Ovary (tissue), 9 donors: ENCODE measurements around the gene MCF2L. TPM values are rescaled to one million over a fixed set of nuclear protein-coding genes. Genes with fewer than 3 reads are reported as not detected.
"Not testable (repeated sequence)": the region's sequence is repeated elsewhere in the genome, so short reads cannot be mapped to it uniquely, and the experiment has no call there.

Experiments
- DNase-seq, 5 donors: peaks; one replicate each; pipeline ENCODE4 v3.0.0-alpha.2; 2019 to 2020
- H3K27ac ChIP-seq, 2 donors: fragments of 200-600 bp; one replicate each; pipeline versions ENCODE4 v1.5.1 to v1.8.0; 2019 to 2022
- H3K27me3 ChIP-seq: fragments of 200-600 bp; one replicate; pipeline ENCODE4 v1.8.0; 2022
- H3K36me3 ChIP-seq: fragments of 200-600 bp; sonication (generic); one replicate; pipeline ENCODE4 v1.5.1; 2019
- H3K4me1 ChIP-seq: one replicate; pipeline ENCODE4 v1.8.1; 2013; ENCODE audit warnings: mild to moderate bottlenecking, moderate library complexity; ENCODE audit not compliant: insufficient read depth
- H3K4me3 ChIP-seq: fragments of 200-600 bp; sonication (generic); one replicate; pipeline ENCODE4 v1.5.1; 2017
- H3K9me3 ChIP-seq, 2 donors: fragments of 200-600 bp in 1 of 2; sonication (generic) in 1 of 2; one replicate each; pipeline versions ENCODE4 v1.5.1 to v1.8.1; 2013 to 2019; ENCODE audit warnings: mild to moderate bottlenecking in 1 of 2, moderate library complexity in 1 of 2
- EP300 ChIP-seq: sonication (generic); formaldehyde crosslinking; IDR thresholded peaks from one replicate; pipeline ENCODE4 v1.6.1; 2017; ENCODE audit warnings: antibody characterized with exemption
- POLR2A ChIP-seq: fragments of 450-650 bp; IDR thresholded peaks from one replicate; pipeline ENCODE4 v1.6.1; 2017; ENCODE audit warnings: antibody characterized with exemption, mild to moderate bottlenecking, moderate library complexity
- WGBS, 3 donors: extraction: QIAGEN DNeasy Blood & Tissue Kit in 1 of 3; methylation state at CpG; one replicate each; pipeline versions ENCODE4 v1.1.5 to v1.1.7; 2013 to 2017; 5-methylcytosine and 5-hydroxymethylcytosine counted together
- intact Hi-C, 4 donors: fragments of 100-400 bp; cut with DNase I; formaldehyde crosslinking; loops; one replicate each; pipeline versions ENCODE4 v1.11.0 to v1.15.1; 2022 to 2023
- polyA plus RNA-seq, 2 donors: library from polyadenylated mRNA; stranded (reverse); fragments of 200-250 nt in 1 of 2; fragments of 350-450 nt in 1 of 2; fragmentation: Illumina TruSeq in 1 of 2; extraction: RNeasy Lipid Tissue Mini Kit (QIAGEN cat#74804) in 1 of 2; gene quantifications; one replicate each; pipeline ENCODE4 v1.2.3, GENCODE V29; 2013 to 2014
- total RNA-seq, 7 donors: library from RNA; depleted of rRNA in 2 of 7; stranded (reverse); fragments of >200 nt in 2 of 7; fragmentation: NEBNext Ultra II Directional in 3 of 7; extraction: Animal tissue kit (Norgen Biotek cat#: 25700) in 3 of 7; gene quantifications; one replicate each; pipeline versions ENCODE4 v1.1.0 to v1.2.4, GENCODE V29; 2016 to 2023
- TF ChIP-seq, protein P1 (sequence below), 3 donors: fragments of 450-650 bp in 2 of 3; fragments of 200-600 bp in 1 of 3; IDR thresholded peaks; one replicate each; pipeline versions ENCODE4 v1.5.1 to v1.8.0; 2016 to 2022; ENCODE audit warnings: antibody characterized with exemption in 3 of 3, mild to moderate bottlenecking in 1 of 3
- donor health status: DM: no; HTN: no; CAD: no; lungs with moderate emphysema.
- donor health status: DM: no; HTN: no; CAD: no.
- donor health status: Bipolar disorder and iron deficiency.
- donor health status: DM: yes; HTN: yes; CAD: no.
- donor health status: DM: no; HTN: no; CAD: no.
- donor health status: DM: yes; HTN: yes; CAD: no.

Gene MCF2L
- total and polyA plus RNA-seq, 9 donors: 5.6 to 22.2 (median 8.7) TPM

DNA sequence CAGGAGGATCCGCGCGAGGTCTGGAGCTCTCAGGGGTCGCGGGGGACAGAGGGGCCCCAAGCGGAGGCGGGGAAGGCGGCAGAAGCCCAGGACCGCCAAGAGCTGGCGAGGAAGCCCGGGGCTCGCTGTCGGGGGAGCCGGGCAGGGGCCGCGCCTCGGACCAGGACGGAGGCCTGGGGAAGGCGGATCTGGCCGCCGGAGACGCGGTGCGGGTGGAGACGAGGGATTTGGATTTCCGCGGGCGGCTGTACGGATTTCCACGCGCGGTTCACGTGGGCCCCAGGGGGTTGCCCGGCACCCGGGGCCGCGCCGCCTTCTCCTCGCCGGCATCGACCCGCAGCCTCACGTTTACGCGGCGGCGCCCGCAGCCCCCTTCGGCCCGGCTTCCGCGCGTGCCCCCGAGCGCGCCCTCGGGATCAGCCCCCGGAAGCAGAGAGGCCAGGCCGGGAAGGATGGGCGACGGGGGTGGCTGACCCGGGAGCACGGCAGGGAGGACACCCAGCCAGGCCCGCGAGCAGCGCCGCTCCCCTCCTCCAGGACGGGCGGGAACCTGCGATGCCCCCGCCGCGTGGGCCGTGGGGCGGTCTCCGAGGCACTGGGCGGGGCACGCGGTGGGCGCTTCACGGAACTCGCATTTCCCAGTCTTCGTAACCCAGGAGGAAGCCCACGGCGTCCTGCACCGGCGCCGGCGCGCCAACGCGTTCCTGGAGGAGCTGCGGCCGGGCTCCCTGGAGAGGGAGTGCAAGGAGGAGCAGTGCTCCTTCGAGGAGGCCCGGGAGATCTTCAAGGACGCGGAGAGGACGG is 141.2 kb downstream of the MCF2L start:
- TF ChIP-seq POLR2A (no peak), EP300 (no peak)
- TF ChIP-seq, protein P1, sequence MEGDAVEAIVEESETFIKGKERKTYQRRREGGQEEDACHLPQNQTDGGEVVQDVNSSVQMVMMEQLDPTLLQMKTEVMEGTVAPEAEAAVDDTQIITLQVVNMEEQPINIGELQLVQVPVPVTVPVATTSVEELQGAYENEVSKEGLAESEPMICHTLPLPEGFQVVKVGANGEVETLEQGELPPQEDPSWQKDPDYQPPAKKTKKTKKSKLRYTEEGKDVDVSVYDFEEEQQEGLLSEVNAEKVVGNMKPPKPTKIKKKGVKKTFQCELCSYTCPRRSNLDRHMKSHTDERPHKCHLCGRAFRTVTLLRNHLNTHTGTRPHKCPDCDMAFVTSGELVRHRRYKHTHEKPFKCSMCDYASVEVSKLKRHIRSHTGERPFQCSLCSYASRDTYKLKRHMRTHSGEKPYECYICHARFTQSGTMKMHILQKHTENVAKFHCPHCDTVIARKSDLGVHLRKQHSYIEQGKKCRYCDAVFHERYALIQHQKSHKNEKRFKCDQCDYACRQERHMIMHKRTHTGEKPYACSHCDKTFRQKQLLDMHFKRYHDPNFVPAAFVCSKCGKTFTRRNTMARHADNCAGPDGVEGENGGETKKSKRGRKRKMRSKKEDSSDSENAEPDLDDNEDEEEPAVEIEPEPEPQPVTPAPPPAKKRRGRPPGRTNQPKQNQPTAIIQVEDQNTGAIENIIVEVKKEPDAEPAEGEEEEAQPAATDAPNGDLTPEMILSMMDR (IDR thresholded peaks at IDR 0.05): no peak
- WGBS, 3 donors: 1% methylated on average over 70 to 99 of the region's 99 CpGs
- Histone ChIP-seq H3K9me3 (no peaks in the 10 kb centered on the region), H3K4me3 (peak overlapping the region; percentile 1), H3K27ac (no peak overlapping the region), H3K27me3 (no peaks in the 10 kb centered on the region), H3K36me3 (no peaks in the 10 kb centered on the region), H3K4me1 (peaks cover 8% of the 10 kb centered on the region)
- peak in 3 of 5 donors; percentile 20 to 60 (median 46) for DNase-seq
- intact Hi-C loops: no loop called here

- TF ChIP-seq POLR2A: no peak
- TF ChIP-seq, protein P1 (IDR thresholded peaks at IDR 0.05): no peak
- no peak overlapping the region for H3K4me3 ChIP-seq
- no peaks in the 10 kb centered on the region for H3K36me3 ChIP-seq
- WGBS, 3 donors: 14 to 46% (median 16%) methylated on average over 21 to 49 of the region's 49 CpGs
- no peaks in the 10 kb centered on the region for H3K9me3 ChIP-seq
- peak in 2 of 5 donors; percentile 7 to 9 for DNase-seq
- H3K4me1 ChIP-seq: peaks cover 8% of the 10 kb centered on the region
- H3K27ac ChIP-seq: no peak overlapping the region
- H3K27me3 ChIP-seq: no peaks in the 10 kb centered on the region
- intact Hi-C loops: no loop called here
Measured at GRCh38 chr13:113110852-113111315, 141.9 kb downstream of the MCF2L start.

DNA sequence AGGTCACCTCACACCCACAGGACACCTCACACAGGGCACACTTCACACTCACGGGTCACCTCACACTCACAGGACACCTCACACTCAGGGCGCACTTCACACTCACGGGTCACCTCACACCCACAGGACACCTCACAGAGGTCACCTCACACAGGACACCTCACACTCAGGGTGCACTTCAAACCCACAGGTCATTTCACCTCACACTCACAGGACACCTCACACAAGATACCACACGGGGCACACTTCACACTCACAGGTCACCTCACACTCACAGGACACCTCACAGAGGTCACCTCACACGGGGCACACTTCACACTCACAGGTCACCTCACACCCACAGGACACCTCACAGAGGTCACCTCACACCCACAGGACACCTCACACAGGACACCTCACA is 142.8 kb downstream of the MCF2L start:
- H3K4me3 ChIP-seq, H3K27me3 ChIP-seq, H3K36me3 ChIP-seq, H3K4me1 ChIP-seq, intact Hi-C loops, H3K9me3 ChIP-seq, H3K27ac ChIP-seq: not testable (repeated sequence)
- DNase-seq: peak in 1 of 5 donors; percentile 2
- WGBS, 3 donors: 83 to 88% (median 86%) methylated on average over 5 of the region's 5 CpGs

DNA sequence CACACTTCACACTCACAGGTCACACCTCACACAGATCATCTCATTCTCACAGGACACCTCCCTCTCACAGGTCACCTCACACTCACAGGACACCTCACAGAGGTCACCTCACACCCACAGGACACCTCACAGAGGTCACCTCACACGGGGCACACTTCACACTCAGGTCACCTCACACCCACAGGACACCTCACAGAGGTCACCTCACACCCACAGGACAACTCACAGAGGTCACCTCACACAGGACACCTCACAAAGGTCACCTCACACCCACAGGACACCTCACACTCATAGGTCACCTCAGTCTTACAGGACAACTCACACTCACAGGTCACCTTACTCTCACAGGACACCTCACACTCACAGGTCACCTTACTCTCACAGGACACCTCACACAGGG is 143.5 kb downstream of the MCF2L start:
- 71 to 90% (median 79%) methylated on average over 1 of the region's 1 CpG for WGBS, 3 donors
- H3K36me3 ChIP-seq, H3K4me1 ChIP-seq, H3K27me3 ChIP-seq, intact Hi-C loops, H3K4me3 ChIP-seq, H3K27ac ChIP-seq, H3K9me3 ChIP-seq: not testable (repeated sequence)
- DNase-seq: peak in 1 of 5 donors; percentile 15

GRCh38 chr13:113112893-113113845 is 144.2 kb downstream of the MCF2L start:
- TF ChIP-seq, protein P1 (IDR thresholded peaks at IDR 0.05): no peak
- TF ChIP-seq EP300 (no peak), POLR2A (no peak)
- peak in 2 of 5 donors; percentile 5 to 8 for DNase-seq
- H3K27me3 ChIP-seq: no peaks in the 10 kb centered on the region
- intact Hi-C loops: no loop called here
- H3K9me3 ChIP-seq: no peaks in the 10 kb centered on the region
- H3K4me1 ChIP-seq: peaks cover 8% of the 10 kb centered on the region
- no peak overlapping the region for H3K4me3 ChIP-seq
- 70 to 81% (median 75%) methylated on average over 9 of the region's 9 CpGs for WGBS, 3 donors
- H3K27ac ChIP-seq: no peak overlapping the region
- no peaks in the 10 kb centered on the region for H3K36me3 ChIP-seq
